HG02798 (cell line): Measurements from ENCODE around the gene CDK6.

Experiments
- ATAC-seq: cut with Tn5 transposase; IDR thresholded peaks from one replicate; pipeline ENCODE4 v1.9.1; 2021; ENCODE audit warnings: mild to moderate bottlenecking; ENCODE audit not compliant: unreplicated experiment, poor library complexity

Gene CDK6

DNA sequence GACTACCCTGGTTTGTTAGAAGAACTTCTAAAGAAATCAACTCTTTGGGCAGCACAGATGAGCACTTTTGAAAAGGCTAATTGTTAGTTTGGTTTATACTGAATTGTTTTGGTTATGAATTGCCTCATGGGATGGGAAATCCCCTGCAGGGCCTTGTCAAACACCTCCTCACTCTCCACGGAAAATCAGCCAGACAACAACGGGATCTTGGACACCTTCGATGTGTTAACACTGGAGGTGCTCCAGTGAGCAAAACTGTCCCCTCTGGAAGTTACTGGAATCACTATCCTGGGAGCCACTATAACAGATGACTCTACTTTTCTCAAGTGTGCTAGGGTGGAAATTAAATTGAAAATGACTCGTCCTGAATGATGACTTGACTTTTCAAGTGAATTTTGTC lies 38.7 kb downstream of the CDK6 start:
- ATAC-seq: no peak

DNA sequence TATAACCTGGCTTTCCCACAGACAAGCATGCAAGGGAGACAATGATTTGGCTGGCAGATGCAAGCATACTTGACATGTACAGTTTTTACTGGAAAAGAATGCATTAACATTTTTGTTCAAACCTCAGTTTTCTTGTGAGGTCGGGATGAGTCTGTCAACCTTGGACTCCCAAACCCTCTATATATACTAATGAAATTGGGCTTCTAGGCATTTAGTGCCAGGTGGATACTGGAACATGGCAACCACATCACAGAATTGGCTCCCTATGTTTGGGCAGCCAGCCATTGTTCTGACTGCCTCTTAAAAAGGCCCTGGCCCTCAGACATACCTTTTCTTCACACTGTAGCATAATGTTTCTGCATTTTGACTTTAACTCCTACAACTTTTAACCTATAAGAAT lies 39.1 kb downstream of the CDK6 start:
- no peak for ATAC-seq

DNA sequence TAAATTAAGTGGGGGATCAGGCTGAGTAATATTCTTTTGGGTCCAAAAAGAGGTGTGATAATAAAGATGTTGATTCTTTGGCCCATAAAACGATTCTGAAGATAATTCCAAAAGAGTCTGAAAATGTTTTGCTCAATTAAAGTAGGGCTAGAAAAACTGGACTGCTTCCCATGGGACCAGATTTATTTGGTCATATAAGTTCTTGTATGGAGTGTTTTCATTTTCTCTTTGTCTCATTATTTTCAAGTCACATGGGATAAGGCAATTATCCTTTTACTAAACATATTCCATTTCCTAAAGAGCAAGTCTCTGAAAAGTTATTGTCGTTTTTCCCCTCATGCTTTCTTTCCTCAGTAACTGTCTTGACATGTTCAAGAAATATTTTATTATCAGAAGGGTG lies 41.5 kb downstream of the CDK6 start:
- no peak for ATAC-seq

- no peak for ATAC-seq
These were observed 42.0 kb downstream of the CDK6 start for GRCh38 chr7:92794391-92794790.

- ATAC-seq: peak; percentile 43
These were observed 42.6 kb downstream of the CDK6 start for GRCh38 chr7:92793656-92794205.

- no peak for ATAC-seq
These were observed 45.4 kb downstream of the CDK6 start for GRCh38 chr7:92790992-92791391.

GRCh38 chr7:92788559-92789183 lies 47.7 kb downstream of the CDK6 start:
- no peak for ATAC-seq

DNA sequence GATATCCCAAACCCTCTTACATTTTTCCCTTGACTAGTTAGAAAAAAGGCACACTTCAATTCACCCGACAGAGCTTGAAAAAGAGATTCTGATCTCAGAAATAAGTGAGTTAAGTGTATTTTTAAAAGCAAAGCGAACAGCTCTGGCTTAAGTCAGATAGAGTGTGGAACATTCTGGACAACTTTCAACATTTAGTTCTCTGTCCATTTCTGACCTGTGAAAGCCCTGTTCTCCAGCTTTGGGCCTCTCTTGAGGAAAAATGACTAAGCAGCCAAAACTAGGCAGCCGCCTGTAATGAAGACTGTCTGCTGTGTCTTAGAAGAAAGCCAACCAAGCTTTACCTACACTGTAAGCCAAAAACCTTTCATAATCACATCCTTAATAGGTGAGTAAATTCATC lies 50.5 kb downstream of the CDK6 start:
- no peak for ATAC-seq

- ATAC-seq: no peak
These were observed 51.4 kb downstream of the CDK6 start for GRCh38 chr7:92784935-92785334.

- no peak for ATAC-seq
These were observed 52.8 kb downstream of the CDK6 start for GRCh38 chr7:92783260-92784201.

GRCh38 chr7:92782855-92783254 lies 53.5 kb downstream of the CDK6 start:
- no peak for ATAC-seq

- ATAC-seq: no peak
These were observed 54.1 kb downstream of the CDK6 start for GRCh38 chr7:92782236-92782635.

DNA sequence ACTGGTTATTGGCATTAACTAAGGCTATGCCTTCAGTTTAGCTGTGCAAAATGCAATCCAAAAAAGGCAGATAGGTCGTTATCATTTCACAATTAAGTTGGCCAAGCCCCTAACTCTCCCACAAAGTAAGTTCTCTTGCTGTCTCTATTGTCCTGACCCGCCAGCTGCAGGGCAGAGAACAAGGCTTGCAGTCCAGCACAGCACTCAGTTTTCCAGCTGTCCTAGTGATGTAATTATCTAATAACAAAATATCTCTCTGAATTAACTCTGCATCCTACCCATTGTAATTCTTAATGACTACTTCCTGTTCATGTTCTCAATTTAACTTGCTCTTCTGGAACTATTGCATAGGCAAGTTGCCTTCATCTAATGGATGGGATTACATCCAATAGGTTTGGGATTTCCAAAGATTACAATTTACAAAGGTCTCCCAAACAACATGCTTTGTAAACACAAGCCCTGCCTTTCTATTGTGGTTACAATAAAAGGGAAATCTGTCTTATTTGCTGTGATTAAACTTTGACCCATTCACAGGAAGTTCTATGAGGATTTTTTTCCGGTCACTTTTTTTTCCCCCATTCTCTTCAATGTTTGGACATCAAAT lies 55.2 kb downstream of the CDK6 start:
- no peak for ATAC-seq

GRCh38 chr7:92778972-92779371 lies 57.4 kb downstream of the CDK6 start:
- ATAC-seq: peak; percentile 84

DNA sequence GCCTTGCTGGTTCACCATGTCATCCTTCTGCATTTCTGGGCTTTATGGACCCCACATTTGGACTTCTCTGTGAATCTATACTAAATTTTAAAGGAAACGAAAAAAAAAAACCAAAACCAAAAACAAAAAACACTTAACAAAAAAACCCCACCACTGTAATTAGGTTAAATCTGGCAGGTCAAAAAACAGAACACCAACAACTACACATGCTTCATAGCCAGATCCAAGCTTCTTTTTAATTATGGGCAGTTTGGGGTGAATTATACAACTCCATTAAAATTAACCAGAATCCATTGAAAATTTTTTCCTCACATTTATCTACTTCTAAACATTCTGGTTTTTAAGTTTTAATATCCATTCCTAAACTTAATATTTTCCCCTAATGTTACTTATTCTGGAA lies 58.4 kb downstream of the CDK6 start:
- no peak for ATAC-seq

DNA sequence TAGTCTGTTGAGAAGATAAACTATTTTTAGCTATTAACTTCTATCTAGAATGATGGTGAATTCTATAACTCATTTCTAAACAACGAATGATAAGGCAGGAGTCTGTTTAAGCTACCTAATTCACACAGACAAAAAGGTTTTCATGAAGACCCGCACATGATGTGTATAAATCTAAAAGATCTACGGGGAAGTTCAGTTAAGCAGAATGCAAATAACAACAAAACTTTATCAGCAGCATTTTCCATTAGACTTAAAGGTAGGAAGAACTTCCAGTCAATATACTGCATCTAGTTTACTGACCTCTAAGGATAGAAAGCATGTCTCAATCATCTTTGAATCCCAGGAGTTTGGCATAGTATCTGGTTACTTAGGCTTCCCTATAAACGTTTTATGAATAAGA lies 62.6 kb downstream of the CDK6 start:
- no peak for ATAC-seq

DNA sequence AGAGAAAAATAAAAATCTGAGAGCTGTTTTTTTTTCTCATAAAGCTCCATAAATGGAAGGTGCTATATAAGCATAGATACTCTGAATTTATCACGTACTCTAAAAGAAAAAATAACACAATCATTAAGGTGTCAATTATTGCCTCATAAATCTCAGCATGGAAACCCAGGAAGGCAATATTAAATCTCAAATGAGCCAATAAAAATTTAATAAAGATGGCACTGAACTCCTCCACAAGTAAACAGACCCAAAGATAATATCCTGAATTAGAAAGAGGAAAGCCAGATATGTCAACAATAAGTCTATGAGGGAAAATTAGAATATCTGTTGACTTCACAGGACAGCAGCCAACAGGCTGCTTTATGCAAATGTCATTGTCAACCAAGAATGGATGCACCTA lies 66.5 kb downstream of the CDK6 start:
- ATAC-seq: no peak

DNA sequence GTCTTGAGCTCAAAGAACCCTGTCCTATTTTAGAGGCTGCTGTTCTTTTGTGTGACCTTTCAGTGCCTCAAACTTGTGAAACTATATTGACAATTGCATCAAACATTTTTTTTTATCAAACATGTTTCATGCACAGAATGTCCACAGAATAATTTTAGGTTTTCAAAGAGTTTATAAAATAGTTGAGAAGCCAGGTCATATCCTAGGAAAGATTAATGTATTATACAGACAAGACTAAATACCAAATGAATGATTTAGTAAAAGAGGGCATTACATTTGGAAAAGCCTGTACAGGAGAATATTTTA lies 67.0 kb downstream of the CDK6 start:
- ATAC-seq: peak; percentile 13

DNA sequence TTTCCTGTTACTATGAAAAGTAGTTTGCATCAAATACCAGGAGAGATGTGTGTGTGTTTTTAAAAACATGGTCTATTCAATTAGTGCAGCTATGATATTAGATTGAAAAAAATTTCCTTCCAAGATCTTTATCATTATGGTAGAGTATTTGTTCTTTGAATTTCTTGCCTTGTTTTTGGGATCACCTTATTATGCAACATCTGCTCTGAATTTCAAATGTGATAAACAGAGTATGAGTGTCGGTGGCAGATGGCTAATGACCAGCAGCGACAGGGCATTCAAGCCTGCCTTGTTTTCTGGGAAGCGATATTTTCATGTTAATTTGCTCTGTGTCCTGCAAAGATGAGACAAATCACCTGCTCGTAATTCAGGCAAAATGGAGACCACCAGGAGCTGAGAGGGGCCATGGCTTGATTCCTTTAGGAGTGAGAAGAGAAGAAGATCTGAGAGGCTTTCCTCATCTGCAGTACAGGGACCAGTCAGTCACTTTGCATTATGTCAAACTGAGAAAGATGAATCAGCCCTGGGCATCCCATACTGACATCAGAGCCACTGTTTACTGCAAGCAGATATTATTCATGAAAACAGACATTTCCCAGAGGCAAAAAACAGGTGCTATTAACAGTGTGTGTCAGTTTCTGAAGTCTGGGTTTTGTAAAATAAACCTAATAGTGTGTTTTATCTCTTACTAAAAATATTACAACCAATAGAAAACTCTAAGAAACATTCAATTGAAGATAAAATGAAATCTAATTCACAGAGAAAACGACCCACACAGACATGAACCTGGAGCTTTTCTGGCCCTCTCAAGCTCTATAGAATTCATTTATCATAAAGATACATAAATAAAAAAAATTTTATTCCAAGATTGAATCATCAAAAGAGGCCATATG lies 67.6 kb downstream of the CDK6 start:
- peak; percentile 93 for ATAC-seq

- no peak for ATAC-seq
These were observed 68.9 kb downstream of the CDK6 start for GRCh38 chr7:92767437-92767836.
